Stimulated activated CD8-positive, alpha-beta memory T cell treated with anti-CD3 and anti-CD28 coated beads, Interleukin-4, amount 100 ng/mL, for 4 hours (primary cell): ENCODE results near the gene LRRFIP1.

ENCODE experiments used
- DNase-seq, 2 donors: peaks; one replicate each; pipeline ENCODE4 v3.0.0-alpha.2; 2020; ENCODE audit warnings: low read depth in 2 of 2, low spot score in 1 of 2

LRRFIP1 gene

DNA sequence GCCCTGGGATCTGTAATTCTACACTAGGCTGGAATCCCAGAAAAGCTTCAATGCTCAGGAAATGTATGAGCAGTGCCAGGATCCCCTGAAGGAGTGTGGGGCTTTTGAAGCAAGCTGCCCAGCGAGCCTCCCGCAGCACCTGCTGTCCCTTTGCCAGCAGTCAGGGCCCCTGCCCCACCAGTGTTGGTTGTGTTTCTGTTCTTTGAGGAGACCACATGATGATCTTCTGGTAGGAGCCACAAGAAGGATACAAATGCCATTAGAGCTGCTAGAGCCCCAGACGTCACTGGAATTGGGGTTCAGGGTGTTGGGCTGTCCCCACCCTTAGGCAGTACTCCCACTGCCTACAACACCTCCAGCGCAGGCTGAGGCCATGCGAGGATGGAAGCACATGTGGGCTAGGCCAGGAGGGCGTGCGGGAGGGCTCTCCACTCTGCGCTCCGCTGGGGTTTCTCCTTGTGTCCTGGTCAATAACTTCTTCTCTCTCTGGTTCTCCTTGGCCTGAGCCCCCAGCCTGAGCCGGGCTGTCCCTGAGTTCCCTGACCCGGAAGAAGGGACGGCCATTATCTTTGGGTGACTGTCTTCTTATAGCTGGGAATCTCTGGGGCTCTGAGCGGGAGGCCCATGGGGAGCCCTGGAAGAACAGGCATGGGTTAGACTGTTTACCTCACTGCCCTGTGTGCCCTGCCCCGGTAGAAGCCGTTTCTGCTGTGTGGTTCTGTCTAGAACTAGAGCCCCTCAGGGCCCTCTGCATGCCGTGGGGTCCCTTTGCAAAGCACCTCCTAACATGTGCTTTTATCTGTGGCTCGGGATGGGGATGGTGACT, 73.9 kb downstream of the LRRFIP1 start:
- no peak for DNase-seq

DNA sequence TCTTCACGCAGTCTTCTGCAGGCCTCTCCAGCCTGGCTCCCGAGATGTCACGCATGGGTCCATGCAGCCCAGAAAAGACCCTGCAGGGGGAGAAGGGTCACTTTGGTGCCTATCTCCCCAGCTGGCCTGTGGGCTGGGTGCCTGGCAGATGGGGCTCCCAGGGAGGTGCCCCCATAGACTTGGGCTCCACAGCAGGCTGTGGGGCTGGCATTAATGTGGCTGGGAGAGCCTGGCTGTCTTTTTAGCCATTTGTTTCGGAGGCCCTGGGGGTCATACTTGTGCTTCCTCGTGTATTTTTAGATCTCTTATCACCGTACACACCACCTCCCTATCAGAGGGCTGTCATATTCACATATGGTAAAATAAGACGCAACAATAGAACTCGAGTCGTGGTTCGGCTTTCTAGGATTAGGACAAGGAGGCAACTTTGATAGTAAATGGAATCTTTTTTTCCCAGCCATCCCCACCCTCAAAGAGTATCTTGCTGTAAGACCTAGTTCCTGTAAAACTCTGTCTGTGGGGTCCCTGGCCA, 74.5 kb downstream of the LRRFIP1 start:
- no peak for DNase-seq

DNA sequence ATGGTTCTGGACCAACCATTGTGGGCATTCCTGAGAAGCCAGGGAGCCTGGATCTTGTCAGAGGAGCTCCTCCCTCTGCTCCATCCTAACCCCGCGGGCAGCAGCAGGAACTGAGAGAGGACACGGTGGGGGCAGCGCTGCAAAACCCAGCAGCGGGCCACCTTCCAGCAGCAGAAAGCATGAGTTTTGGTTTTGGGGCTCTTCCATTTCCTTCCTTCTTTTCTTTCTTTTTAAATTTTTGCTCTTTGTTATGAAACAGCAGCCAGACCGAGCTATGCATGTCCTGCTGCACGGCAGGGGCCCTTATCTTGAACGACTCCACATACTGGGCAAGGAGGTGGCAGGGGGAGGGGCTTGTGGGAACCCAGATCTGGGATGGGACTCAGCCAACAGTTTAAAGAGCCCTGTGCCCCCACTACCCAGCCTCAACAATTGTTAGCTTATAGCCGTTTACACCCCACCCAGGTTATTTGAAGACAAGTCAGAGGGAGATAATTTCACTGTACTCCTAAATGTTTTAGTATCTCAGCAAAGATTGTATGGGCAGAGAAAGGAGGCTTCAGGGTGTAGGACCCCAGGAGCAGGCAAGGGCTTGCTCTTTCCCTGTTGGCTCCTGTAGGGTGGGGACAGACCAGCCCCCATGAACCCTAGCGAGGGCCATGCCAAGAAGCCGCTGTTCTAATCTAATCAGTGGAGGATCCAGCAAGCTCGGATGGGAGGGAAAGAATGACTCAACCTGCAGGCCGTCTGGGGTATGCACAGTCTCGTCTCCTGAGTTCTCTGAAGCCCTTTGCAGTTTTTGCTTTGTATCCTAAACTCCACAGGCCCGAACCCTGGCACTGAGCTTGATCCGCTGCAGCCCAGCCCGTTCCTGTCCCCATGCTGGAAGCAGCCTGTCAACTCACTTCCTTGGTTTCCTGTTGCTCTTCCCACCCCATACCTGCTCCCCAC, 75.3 kb downstream of the LRRFIP1 start:
- DNase-seq: no peak

DNA sequence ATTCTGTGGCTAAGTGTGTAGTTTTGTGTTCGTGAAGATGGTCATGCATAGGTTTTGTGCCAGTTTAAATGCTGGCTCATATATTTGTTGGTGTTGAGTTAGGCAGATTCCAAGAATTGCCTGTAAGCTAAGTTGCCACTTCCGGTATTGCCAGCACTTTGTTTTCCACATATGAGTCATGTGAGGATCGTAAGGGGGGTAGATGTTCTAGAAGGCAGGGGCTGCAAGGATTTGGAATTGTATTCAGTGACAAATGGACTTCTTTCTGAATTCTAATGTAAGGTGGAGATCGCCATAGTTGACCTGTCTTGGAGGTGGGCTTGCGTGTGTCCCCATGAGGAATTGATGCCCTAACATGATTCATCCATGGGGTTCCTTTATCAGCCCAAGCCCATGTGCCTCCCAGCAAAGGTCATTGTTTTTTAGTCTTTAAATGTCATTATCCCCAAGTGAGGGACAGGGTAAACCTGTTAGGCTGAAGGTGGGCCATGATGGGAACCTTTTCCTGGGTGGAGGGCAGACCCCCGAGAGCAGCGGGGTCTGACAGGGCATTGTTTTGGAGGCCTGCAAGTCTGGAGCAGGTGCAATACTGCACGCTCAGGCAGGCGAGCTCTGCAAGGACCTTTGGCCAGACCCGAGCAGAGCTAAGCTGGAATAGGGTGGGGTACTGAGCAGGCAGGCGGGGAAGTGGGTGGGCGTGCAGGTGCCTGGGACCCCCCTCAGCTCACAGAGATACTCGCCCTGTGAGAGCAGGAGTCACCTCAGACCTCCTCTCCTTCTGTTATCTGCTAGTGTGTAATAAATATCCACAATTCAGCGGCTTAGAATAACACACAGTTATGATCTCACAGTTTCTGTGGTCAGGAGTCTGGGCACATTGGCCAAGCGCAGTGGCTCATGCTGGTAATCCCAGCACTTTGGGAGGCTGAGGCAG, 77.4 kb downstream of the LRRFIP1 start:
- DNase-seq: no peak

DNA sequence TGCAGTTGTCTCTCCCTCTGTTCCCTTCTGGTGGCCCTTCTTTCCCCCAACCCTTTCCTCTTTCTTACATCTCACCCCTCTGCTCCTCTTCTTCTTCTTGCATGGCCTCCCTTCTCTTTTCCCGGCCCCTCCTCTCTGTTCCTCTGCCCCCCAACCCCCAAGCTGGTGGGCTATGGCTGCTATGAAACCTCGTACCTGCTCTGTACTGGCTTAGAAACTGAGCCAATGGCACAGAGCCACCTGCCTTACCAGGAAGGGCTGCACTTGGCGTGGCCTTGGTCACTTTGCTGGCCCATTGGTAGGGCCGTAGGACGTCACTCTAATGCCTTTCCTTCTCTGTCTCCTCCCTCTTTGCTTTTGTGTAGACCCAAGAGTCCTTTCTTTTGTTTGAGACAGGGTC, 78.9 kb downstream of the LRRFIP1 start:
- DNase-seq: no peak

DNA sequence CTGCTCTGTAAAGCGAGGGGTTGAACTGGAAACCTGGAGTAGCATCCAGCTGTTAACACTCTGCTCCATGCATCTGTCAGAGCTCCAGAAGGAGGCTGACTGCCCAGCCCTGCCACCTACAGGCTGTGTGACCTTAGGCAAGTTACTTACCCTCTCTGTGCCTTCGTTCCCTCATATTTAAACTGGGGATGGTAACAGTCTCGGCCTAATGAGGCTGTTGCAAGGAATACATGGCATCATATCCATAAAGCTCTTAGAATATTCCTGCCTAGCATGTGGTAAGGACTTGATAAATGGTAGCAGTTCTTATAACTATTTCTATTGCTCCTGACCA, 80.6 kb downstream of the LRRFIP1 start:
- DNase-seq: no peak

DNA sequence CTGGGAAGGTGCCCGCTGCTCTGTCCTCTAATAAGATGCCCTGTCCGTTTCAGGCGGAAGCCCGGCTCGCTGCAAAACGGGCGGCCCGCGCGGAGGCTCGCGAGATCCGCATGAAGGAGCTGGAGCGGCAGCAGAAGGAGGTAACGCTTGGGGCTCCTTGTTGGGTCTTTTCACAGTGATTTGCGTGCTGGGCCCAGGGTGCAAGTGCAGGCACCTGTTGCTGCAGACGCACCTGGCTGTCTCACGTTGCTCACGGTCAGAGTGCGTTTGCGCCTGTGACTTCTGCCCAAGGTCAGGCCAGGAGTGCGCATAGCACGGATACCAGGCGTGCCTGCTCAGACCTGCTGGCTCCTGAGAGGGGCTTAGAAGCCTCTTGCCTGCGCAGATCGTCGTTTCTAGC, 81.1 kb downstream of the LRRFIP1 start:
- no peak for DNase-seq

DNA sequence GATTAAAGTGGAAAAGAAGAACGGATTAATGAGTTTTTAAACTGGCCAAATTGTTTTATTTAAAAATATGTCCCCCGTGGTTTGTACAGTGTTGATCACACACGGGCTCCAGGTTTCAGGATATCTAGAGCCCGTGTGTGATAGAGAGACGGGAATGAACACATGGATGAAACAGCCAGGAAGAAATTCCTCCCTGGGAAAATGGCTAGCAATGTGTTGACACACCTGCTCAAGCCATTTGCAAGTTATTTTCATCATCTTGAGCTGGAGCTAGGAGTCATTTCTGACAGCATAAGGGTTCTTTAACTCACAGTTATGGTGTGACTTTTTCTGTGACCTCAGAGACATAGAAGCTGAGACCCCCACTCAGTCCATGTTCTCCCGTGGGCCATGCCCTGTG, 81.6 kb downstream of the LRRFIP1 start:
- DNase-seq: no peak

DNA sequence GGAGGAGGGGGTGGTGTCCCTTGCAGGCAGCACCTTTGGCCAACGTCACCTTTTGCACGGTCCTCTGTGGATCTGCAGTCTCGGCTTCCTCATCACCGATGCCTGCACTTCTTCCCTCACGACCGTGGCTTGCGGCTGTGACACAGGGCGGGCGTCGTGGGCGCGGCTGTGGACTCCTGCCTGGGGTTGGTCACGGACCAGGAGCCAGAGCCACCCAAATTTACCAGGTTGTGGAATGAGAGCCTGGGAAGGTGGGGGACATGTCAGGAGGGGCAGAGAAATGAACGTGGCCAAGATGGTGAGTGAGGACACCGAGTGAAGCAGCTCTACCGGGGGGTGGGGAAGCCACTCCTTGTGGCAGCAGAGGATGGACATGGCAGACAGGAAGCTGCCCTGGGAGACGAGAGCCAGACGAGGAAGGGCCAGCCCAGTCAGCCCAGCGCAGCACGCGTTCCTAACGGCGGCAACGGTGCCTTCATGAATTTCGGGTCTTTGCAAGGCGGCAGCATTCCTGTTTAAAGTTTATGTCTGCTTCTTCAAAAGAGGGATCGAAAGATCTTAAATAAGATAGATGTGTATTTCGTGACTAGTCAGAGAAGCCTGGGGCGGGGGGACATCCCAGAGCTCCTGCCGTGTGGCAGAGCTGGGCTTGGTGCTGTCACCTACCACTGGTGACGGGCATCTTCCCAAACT, 84.2 kb downstream of the LRRFIP1 start:
- DNase-seq: no peak

DNA sequence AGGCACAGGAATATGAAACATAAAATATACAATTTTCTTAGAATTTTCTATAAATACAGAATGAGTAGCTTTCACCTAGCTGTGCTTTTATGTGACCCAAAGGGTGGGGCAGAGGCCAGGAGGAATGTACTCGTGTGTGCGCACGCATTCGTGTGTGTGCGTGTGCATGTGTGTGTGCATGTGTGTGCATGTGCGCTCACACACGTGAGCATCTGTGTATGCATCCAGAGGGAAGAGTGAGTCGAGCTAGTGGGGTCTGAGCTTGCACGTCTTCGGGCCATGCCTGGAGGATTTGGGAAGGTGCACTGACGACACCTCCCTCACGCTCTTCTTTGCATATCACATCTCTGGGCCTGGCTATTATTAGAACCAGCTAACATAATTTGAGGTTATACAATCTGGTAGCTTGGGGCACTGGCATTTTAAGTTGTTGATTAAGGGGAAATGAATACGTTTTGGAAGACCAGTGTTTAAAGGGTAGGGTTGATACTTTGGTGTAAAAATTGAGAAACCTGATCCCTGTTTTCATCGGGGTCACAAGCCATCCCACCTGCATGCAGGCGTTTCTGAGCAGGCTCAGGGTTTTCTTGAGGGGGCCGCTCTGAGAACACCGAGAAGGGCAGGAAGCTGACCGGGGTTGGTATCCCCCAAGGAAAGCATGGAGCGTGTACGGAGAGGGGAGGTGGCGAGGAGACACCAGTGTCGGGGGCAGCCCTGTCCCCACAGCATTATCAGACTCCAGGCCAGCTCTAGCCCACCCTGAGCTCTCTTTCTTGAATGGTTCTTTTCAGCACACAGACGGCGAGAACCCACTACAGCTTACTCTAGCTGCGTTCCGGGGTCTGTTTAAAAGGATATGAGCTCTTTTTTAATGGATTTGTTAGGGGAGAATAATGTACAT, 85.3 kb downstream of the LRRFIP1 start:
- DNase-seq: no peak

DNA sequence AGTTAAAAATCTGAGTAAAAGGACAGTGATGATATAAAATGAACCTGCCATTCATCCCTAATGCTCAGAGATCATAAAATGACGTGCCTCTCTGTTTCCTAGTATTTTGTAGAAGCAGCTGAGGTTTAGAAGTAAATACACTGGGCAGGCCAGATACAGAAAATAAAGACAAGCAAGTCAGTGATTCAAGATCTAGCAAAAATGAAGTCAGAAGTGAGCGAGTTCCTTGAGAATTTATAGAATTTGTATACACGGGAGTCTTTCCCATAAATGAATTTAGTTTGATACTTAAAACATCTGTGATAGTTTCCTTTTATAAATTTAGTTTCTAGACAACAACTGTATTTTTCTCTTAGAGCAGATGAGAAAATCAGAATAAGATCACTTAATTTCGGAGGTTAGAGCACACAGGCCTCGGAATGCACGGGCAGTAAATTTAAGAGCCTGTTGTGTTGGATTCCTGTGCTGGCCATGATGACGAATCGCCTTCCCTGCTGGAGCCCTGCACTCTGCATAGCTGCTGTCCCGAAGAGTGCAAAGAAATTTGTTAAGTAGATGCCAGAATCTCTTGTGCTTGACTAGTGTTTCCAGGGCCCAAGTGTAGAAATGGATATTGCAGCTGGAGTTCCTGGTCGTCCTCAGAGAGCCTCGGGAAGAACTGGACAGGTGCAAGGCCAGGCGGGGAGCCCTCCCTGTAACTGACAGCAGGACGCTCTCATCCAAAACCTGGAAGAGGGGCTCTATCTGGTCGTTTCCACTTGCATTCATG, 87.5 kb downstream of the LRRFIP1 start:
- DNase-seq: no peak

DNA sequence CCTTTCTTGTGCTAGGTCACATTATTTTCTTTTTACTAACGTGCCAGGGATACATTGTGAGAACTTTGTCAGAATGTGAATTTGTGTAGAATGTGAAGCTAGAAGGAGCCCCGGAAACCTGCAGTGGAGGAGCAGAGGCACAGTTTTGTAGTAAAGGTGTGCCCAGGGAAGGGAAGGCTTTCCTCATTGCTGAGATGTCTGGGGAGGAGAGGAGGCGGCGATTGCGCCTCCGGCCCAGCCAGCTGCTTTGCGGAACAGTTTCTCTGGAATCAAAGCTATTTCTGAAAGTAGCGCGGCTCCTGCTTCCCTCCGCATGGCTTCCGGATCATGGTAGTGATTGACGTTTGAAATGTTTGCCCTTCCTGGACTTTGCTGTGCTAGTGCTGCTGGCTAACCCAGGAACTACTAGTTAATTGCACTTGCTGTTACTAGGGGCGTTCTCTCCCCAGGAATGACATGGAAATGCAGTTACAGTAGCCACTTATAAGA, 88.1 kb downstream of the LRRFIP1 start:
- DNase-seq: no peak

DNA sequence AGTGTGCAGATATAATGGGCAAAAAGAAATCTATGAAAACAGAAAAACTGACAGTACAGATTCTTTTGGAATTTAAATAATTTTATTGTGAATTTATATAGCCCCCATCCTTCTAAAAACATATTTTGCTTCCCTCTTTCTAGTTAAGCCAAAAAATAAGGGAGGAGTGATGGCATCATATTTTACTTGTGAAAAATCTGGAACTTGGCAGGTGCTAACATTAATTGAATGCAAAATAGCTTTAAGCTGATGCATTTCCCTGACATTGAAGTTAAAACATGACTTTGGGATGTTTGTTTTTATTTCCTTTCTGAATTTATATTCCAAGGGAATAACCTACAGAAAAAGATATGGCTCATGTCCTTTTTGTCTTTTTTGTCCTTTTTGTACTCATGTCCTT, 88.6 kb downstream of the LRRFIP1 start:
- DNase-seq: no peak

DNA sequence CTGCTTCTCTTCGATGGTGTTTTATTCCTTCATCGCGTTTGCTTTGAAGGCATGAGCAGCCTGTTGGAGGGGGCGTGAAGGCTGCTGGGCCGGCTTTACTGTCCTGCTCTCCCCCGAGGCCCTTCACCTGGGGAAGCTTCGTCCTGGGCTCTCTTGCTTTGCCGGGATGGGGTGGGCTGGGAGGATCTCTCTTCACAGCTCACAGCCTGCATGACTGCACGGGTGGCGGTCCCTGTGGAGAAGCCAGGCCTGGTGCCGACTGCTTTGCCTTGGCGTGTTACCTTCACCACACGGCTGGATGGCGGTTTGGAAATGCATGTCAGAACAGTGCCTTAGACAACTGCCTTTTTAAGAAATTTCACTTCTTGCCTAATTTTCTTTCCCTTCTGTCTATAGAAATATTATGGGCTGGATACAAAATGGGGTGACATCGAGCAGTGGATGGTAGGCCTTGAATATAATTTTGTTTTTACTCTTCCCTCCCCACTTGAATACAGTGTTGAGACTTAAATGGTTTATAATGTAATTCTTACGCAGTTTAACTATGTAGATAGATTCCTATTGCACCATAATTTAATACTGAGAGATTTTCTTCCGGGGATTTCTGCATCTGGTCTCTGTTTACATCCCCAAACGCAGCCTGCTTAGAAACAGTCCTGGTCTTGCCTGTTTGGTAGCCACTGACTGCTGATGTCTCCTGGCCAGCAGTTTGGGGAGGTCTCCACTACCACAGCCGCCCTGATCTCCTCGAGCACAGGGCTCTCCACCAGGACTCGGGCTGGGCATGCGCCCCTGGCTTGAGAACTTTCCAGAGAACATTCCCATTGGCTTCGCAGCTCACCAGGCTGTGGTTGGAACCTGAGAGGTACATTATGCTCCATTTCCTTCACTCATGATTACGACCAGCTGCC, 90.2 kb downstream of the LRRFIP1 start:
- DNase-seq: no peak

DNA sequence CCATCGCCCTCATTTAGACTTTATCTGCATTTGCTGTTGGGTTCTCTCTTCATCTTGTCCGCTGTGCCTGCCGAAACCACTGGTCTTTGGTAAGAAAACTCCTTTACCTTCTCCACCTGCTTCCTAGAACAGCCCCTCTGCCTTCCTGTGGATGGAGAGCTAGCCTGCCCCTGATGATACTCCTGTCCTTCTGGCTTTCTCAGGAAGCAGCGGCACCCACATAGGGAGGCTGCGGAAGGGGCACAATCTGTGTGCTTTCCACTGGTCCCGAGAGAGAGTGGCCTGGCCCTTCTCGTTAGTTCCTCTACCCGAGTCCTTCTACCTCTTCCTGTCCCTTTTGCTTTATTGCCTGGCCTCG, 90.9 kb downstream of the LRRFIP1 start:
- DNase-seq: no peak

DNA sequence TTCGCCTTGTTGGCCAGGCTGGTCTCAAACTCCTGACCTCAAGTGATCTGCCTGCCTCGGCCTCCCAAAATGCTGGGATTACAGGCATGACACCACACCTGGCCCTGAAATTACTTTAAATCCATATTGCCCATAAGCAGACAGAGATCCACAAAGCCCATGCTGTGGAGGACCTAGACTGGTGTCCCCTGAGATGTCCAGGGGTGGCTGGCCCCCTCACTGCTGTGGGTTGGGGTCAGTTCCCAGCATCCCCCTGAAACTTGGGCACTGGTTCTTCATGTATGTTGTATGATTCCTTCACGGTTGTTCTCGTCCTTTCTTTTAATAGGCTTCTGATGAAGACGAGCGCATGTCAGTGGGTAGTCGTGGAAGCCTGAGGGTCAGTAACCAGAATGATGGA, 93.1 kb downstream of the LRRFIP1 start:
- no peak for DNase-seq

DNA sequence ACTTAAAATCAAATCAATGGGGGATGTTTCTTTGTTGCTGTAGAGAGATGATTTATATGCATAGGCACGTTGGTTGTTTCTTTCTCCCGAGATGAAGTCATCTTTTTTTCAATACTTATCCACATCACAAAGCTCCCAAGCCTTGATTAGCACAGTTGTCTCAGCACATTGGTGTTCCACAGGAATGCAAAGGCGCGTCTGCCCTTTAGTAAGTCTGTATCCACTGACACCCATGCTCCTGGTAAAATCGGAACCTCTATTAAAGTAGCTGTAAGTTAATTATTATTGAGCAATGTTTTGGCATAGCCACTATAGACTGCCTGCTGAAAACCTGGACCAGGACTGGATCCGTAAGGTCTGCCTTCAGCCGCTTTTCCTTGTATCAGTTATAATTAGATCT, 93.6 kb downstream of the LRRFIP1 start:
- DNase-seq: no peak

DNA sequence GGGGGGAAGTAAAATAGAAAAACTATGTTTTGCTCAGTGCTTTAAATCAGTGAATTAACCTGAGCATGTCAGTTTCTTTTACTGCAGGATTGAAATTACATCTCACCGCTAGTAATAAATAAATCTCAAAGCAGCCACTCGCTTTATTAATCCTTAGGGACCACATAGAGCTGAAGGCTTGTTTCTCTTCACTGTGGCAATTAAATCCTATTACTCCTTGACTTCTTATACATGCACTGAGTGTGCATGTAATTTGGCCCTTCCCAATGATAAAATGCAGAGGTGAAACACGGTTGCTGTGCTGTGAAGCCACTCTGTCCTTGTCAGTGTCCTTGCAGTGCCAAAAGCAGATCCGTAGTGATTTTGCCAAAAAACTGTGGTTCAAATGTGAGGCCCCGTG, 94.1 kb downstream of the LRRFIP1 start:
- DNase-seq: no peak
